ENCODE results near the gene SFSWAP.

DNA sequence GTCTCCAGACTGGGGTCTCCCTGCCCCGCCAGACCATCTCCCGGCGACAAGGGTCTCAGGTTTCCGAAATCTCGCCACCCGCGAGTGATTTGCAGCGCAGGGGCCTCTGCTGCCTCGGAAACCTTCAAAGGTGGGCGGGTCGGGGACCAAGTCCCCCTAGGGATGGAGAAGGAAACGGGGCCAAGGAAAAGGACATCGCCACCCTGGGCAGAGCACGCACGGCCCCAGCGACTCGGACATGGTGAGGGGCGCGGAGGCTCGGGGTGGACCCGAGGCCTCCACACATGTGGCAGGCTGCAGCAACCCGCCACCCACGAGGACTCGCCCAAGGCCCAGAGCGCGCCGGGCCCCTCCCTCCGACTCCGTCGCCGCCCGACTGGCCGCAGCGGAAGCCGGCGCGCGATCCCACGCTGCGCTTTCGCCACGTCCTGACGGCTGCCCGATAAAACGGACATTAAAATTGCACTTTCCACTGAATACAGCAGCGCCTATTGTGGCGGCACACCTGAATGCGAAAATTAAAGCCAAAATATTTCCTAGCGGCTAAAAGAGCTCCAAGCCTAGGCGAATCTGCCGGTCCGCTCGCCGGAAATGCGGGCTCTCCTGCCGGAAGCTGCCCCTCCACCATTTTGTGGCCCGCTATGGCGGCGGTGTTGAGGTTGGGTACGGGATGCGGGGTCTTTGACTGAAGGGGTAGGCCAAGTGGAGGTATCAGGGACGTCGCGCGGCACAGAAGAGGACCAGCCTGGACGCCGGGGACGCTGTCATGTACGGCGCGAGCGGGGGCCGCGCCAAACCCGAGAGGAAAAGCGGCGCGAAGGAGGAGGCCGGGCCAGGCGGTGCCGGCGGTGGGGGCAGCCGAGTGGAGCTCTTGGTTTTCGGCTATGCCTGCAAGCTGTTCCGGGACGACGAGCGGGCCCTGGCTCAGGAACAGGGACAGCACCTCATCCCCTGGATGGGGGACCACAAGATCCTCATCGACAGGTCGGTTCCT, at the start of gene SFSWAP:
- TF ChIP-seq, protein P1, sequence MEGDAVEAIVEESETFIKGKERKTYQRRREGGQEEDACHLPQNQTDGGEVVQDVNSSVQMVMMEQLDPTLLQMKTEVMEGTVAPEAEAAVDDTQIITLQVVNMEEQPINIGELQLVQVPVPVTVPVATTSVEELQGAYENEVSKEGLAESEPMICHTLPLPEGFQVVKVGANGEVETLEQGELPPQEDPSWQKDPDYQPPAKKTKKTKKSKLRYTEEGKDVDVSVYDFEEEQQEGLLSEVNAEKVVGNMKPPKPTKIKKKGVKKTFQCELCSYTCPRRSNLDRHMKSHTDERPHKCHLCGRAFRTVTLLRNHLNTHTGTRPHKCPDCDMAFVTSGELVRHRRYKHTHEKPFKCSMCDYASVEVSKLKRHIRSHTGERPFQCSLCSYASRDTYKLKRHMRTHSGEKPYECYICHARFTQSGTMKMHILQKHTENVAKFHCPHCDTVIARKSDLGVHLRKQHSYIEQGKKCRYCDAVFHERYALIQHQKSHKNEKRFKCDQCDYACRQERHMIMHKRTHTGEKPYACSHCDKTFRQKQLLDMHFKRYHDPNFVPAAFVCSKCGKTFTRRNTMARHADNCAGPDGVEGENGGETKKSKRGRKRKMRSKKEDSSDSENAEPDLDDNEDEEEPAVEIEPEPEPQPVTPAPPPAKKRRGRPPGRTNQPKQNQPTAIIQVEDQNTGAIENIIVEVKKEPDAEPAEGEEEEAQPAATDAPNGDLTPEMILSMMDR (IDR thresholded peaks at IDR 0.05; ENCODE audit: low read depth, low read length, poor library complexity, severe bottlenecking) = no peak
- no peak for TF ChIP-seq EZH2phosphoT487 (IDR thresholded peaks at IDR 0.05; ENCODE audit: borderline replicate concordance, low read length)
